Measurements from ENCODE around the gene EBI3.
"Not testable (repeated sequence)": the region's sequence is repeated elsewhere in the genome, so short reads cannot be mapped to it uniquely, and the experiment has no call there.

EBI3 gene

GRCh38 chr19:4220188-4220587 is 9.1 kb upstream of the EBI3 start:
- ChIA-PET POLR2A (no interaction called here), CTCF (interaction anchor here (0.6 to 2.9 kb wide), 3 partner anchors 12 to 181 kb away, joined by 3 to 16 read pairs (median 3); no protein-coding TSS in a partner anchor)
- H3K4me3 ChIP-seq (ENCODE audit: low read depth, low read length) = no peak overlapping the region
- no peak for DNase-seq (ENCODE audit: low read depth, low spot score)
- TF ChIP-seq, protein P1, sequence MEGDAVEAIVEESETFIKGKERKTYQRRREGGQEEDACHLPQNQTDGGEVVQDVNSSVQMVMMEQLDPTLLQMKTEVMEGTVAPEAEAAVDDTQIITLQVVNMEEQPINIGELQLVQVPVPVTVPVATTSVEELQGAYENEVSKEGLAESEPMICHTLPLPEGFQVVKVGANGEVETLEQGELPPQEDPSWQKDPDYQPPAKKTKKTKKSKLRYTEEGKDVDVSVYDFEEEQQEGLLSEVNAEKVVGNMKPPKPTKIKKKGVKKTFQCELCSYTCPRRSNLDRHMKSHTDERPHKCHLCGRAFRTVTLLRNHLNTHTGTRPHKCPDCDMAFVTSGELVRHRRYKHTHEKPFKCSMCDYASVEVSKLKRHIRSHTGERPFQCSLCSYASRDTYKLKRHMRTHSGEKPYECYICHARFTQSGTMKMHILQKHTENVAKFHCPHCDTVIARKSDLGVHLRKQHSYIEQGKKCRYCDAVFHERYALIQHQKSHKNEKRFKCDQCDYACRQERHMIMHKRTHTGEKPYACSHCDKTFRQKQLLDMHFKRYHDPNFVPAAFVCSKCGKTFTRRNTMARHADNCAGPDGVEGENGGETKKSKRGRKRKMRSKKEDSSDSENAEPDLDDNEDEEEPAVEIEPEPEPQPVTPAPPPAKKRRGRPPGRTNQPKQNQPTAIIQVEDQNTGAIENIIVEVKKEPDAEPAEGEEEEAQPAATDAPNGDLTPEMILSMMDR (IDR thresholded peaks at IDR 0.05; ENCODE audit: insufficient read depth, low read length, missing control alignments) = no peak

GRCh38 chr19:4224470-4224869 is 4.9 kb upstream of the EBI3 start:
- TF ChIP-seq, protein P1 (IDR thresholded peaks at IDR 0.05; ENCODE audit: insufficient read depth, low read length, missing control alignments) = no peak
- CTCF ChIA-PET = interaction anchor here (2.1 kb wide), 1 partner anchor 16 kb away, joined by 5 read pairs; no protein-coding TSS in a partner anchor
- DNase-seq (ENCODE audit: low read depth, low spot score) = no peak
- POLR2A ChIA-PET = no interaction called here
- H3K4me3 ChIP-seq (ENCODE audit: low read depth, low read length) = no peak overlapping the region

DNA sequence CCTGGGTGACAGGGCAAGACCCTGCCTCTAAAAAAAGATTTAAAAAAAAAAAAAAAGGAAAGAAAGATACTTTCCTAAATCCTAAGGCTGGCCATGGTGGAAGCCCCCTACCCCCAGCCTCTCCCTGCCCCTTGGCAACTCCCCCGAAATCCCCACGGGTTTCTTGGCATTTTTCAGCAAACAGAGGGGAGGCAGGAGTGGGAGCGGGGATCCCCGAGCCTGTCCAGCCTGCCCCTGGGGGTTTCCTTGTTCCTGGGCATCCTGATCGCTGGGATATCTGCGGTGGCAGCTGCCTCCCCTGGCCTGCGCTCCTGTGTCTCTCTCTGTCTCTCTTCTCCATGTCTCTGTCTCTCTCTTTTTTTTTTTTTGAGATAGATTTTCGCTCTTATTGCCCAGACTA is 3.4 kb upstream of the EBI3 start:
- no peak overlapping the region for H3K4me3 ChIP-seq (ENCODE audit: low read depth, low read length)
- POLR2A ChIA-PET = no interaction called here
- CTCF ChIA-PET = no interaction called here
- TF ChIP-seq, protein P1 (IDR thresholded peaks at IDR 0.05; ENCODE audit: insufficient read depth, low read length, missing control alignments) = no peak
- no peak for DNase-seq (ENCODE audit: low read depth, low spot score)

- TF ChIP-seq, protein P1 (IDR thresholded peaks at IDR 0.05; ENCODE audit: insufficient read depth, low read length, missing control alignments) = no peak
- CTCF ChIA-PET = no interaction called here
- no peak for DNase-seq (ENCODE audit: low read depth, low spot score)
- H3K4me3 ChIP-seq (ENCODE audit: low read depth, low read length) = no peak overlapping the region
- POLR2A ChIA-PET = no interaction called here
These were observed 1.6 kb upstream of the EBI3 start for GRCh38 chr19:4227771-4228170.

- ChIA-PET CTCF (no interaction called here), POLR2A (no interaction called here)
- DNase-seq (ENCODE audit: low read depth, low spot score) = no peak
- TF ChIP-seq, protein P1 (IDR thresholded peaks at IDR 0.05; ENCODE audit: insufficient read depth, low read length, missing control alignments) = no peak
- H3K4me3 ChIP-seq (ENCODE audit: low read depth, low read length) = no peak overlapping the region
These were observed 551 bp upstream of the EBI3 start for GRCh38 chr19:4228765-4229178.

GRCh38 chr19:4230237-4230636 is 914 bp downstream of the EBI3 start:
- H3K4me3 ChIP-seq (ENCODE audit: low read depth, low read length); POLR2A ChIA-PET; DNase-seq (ENCODE audit: low read depth, low spot score): not testable (repeated sequence)
- CTCF ChIA-PET = interaction anchor here (1.5 to 5.0 kb wide), 3 partner anchors 22 to 89 kb away, joined by 3 to 24 read pairs (median 4); no protein-coding TSS in a partner anchor

- DNase-seq (ENCODE audit: low read depth, low spot score); H3K4me3 ChIP-seq (ENCODE audit: low read depth, low read length); POLR2A ChIA-PET: not testable (repeated sequence)
- CTCF ChIA-PET = interaction anchor here (4.4 to 5.0 kb wide), 2 partner anchors 11 to 23 kb away, joined by 24 to 31 read pairs; no protein-coding TSS in a partner anchor
These were observed 2.2 kb downstream of the EBI3 start for GRCh38 chr19:4231521-4231920.

DNA sequence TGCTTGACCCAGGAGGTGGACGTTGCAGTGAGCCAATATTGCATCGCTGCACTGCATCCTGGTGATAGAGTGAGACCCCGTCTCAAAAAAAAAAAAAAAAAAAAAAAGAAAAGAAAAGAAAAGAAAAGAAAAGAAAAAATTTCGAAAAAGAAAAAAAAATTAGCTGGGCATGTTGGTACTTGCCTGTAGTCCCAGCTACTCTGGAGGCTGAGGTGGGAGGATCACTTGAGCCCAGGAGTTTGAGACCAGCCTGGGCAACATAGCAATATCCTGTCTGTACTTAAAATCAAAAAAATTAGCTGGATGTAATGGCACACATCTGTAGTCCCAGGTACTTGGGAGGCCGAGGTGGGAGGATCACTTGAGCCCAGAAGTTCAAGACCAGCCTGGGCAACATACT is 2.8 kb downstream of the EBI3 start:
- H3K4me3 ChIP-seq (ENCODE audit: low read depth, low read length); DNase-seq (ENCODE audit: low read depth, low spot score); POLR2A ChIA-PET: not testable (repeated sequence)
- CTCF ChIA-PET = interaction anchor here (4.4 to 5.0 kb wide), 2 partner anchors 11 to 24 kb away, joined by 24 to 31 read pairs; no protein-coding TSS in a partner anchor

All from AG04449 (cell line).